Measurements from ENCODE around the gene BTG2. TPM values are rescaled to one million over a fixed set of nuclear protein-coding genes. Genes with fewer than 3 reads are reported as not detected.

The BTG2 gene, protein sequence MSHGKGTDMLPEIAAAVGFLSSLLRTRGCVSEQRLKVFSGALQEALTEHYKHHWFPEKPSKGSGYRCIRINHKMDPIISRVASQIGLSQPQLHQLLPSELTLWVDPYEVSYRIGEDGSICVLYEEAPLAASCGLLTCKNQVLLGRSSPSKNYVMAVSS
- 24.0 and 25.3 TPM in 2 replicates for total RNA-seq

DNA sequence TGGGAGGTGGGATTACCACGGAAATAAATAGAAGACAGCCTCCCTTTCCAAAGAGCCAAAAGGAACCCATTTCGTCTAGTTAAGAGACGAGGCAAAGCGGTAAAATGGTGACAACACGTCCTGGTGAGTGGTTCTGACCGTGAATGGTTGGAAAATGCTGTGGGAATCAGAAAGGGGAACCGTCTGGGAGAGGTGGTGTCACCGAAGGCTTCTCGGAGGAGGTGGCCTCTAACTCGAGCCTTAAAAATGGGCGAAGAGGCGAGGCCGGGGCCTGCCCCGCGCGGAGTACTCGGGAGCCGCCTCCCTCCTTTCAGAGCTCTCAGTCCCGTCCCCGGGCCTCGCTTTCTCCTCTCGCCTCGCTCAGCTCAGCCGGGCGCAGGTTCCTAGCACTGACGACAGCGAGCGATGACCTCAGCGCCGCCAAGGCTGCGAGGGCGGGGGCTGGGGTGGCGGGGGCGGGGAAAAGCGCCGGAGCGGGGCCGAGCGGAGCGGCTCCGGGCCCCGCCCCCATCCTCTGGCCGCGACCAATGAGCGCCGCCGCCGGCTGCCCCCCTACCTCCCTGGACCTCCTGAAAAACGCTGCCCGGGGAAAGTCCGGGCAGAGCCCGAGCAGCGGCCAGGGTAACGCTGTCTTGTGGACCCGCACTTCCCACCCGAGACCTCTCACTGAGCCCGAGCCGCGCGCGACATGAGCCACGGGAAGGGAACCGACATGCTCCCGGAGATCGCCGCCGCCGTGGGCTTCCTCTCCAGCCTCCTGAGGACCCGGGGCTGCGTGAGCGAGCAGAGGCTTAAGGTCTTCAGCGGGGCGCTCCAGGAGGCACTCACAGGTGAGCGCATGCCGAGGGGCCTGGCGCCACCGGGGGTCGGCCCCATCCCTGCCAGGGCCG is at the start of gene BTG2:
TSS of gene BTG2 (plus strand) at position 601 of the 890 bp plus-strand sequence. CDS start at position 689, 88 bp downstream.

DNA sequence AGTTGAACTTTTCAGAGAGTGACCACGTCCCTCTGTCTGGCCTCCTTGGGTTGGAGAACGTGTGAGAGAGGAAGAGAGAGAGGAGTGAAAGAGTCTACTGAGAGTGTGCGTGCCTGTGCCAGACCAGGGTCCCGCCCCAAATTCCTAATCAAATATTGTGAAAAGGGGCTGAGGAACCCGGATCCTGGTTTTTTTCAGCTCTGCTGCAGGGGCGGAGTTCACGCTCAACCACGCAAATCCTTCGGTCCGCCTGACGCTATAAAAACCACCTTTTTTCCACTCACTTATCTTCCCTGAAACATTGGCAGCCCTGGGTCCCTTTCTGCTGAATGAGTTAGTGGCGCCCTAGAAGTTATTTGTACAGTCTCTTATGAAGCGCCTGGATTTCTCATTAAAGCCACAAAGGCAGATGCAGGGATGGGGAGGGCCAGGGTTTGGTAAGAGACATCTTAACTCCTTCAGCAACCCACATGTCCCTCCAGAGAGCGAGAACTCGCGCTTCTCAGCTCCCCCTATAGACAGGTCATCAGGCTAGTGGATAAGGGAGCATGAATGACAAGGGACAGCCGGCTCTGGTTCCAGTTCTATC is 45.8 kb downstream of the BTG2 start, which contains the start of gene FMOD:
TSS of gene FMOD (minus strand) at position 86 of the 589 bp plus-strand sequence. CDS start 2,852 bp downstream, outside the sequence.

Other genes with a start within 250 kb of the BTG2 start
- gene MYOG, start 219.5 kb upstream of the BTG2 start, total RNA-seq, result not detected in 2 replicates
- 8.8 and 11.3 TPM in 2 replicates for gene ADORA1, start 177.8 kb upstream of the BTG2 start, total RNA-seq
- gene MYBPH, start 129.7 kb upstream of the BTG2 start, total RNA-seq, result 1.0 and 1.3 TPM in 2 replicates
- 2,798 and 3,366 TPM in 2 replicates for gene CHI3L1, start 118.8 kb upstream of the BTG2 start, total RNA-seq
- gene CHIT1, start 75.8 kb upstream of the BTG2 start, total RNA-seq, result not detected in 2 replicates
- gene FMOD, start 45.6 kb downstream of the BTG2 start, total RNA-seq, result 27.9 and 29.1 TPM in 2 replicates
- gene PRELP, start 170.3 kb downstream of the BTG2 start, total RNA-seq, result 1.3 TPM in 2 replicates
- not detected in 2 replicates for gene OPTC, start 188.6 kb downstream of the BTG2 start, total RNA-seq